ENCODE results near the gene WBP1L.

Gene WBP1L

GRCh38 chr10:102773320-102773719, 29.6 kb downstream of the WBP1L start:
- peak; percentile 42 for DNase-seq (ENCODE audit: low read depth)
- TF ChIP-seq CTCF (conservative IDR thresholded peaks at IDR 0.05; ENCODE audit: control insufficient read depth, insufficient read depth, low read depth, low read length), result no peak

GRCh38 chr10:102773986-102774385, 30.2 kb downstream of the WBP1L start:
- no peak overlapping the region for H3K4me3 ChIP-seq (ENCODE audit: control insufficient read depth, low read depth, low read length)
- DNase-seq (ENCODE audit: low read depth), result peak; percentile 43
- TF ChIP-seq CTCF (conservative IDR thresholded peaks at IDR 0.05; ENCODE audit: control insufficient read depth, insufficient read depth, low read depth, low read length), result no peak

More at GRCh38 chr10:102773320-102773719, 29.6 kb downstream of the WBP1L start:
- no peak overlapping the region for H3K4me3 ChIP-seq (ENCODE audit: control insufficient read depth, low read depth, low read length)

- TF ChIP-seq CTCF (conservative IDR thresholded peaks at IDR 0.05; ENCODE audit: control insufficient read depth, insufficient read depth, low read depth, low read length), result no peak
- peak overlapping the region; percentile 11 for H3K4me3 ChIP-seq (ENCODE audit: control insufficient read depth, low read depth, low read length)
- DNase-seq (ENCODE audit: low read depth), result peak; percentile 74
Measured at GRCh38 chr10:102775201-102775934, 31.6 kb downstream of the WBP1L start.

- peak overlapping the region; percentile 34 for H3K4me3 ChIP-seq (ENCODE audit: control insufficient read depth, low read depth, low read length)
- DNase-seq (ENCODE audit: low read depth), result peak; percentile 87
- TF ChIP-seq CTCF (conservative IDR thresholded peaks at IDR 0.05; ENCODE audit: control insufficient read depth, insufficient read depth, low read depth, low read length), result no peak
Measured at GRCh38 chr10:102775935-102776669, 32.4 kb downstream of the WBP1L start.

- peak overlapping the region; percentile 34 for H3K4me3 ChIP-seq (ENCODE audit: control insufficient read depth, low read depth, low read length)
Measured at GRCh38 chr10:102776779-102777456, 33.2 kb downstream of the WBP1L start.

More at GRCh38 chr10:102776779-102777456, 33.2 kb downstream of the WBP1L start:
- DNase-seq (ENCODE audit: low read depth), result peak; percentile 98
- peak; percentile 3 for TF ChIP-seq CTCF (conservative IDR thresholded peaks at IDR 0.05; ENCODE audit: control insufficient read depth, insufficient read depth, low read depth, low read length)
